OCI-LY3 (cell line): ENCODE data around the gene SIGMAR1.

Source experiments
- CTCF ChIP-seq: fragments of 200-600, 300-600 bp; sonication (generic); IDR thresholded peaks from 2 replicates; pipeline ENCODE4 v1.5.1; 2014; ENCODE audit warnings: antibody characterized with exemption, low read length, low read depth
- EZH2phosphoT487 ChIP-seq: fragments of 200-600 bp; shearing (Covaris generic); IDR thresholded peaks from 2 replicates; pipeline ENCODE4 v1.6.1; 2018; ENCODE audit warnings: antibody characterized with exemption, mixed run types, low read depth

GRCh38 chr9:34648673-34649072 is 11.1 kb upstream of the SIGMAR1 start:
- TF ChIP-seq CTCF (no peak), EZH2phosphoT487 (no peak)
